OCI-LY1 (cell line): ENCODE results near the gene SECISBP2L.

Source experiments
- H2AFZ ChIP-seq: fragments of 200-600 bp; sonication (generic), shearing (Covaris generic); 2 replicates; pipeline ENCODE4 v1.6.0; 2014; ENCODE audit warnings: antibody characterized with exemption, mild to moderate bottlenecking, low read length
- H3F3A ChIP-seq: fragments of 200-600 bp; sonication (generic), shearing (Covaris generic); 2 replicates; pipeline ENCODE4 v1.6.0; 2014; ENCODE audit warnings: mild to moderate bottlenecking, antibody characterized with exemption, low read length, moderate library complexity; ENCODE audit not compliant: insufficient read depth
- H3K27ac ChIP-seq: fragments of 200-600 bp; sonication (generic); 2 replicates; pipeline ENCODE4 v1.5.1; 2014; ENCODE audit warnings: low read length, mixed run types, mild to moderate bottlenecking, low read depth; ENCODE audit not compliant: poor library complexity, severe bottlenecking
- H3K27me3 ChIP-seq: fragments of 200-600 bp; sonication (generic); 2 replicates; pipeline ENCODE4 v1.6.0; 2014; ENCODE audit warnings: antibody characterized with exemption, mild to moderate bottlenecking, low read length, moderate library complexity; ENCODE audit not compliant: insufficient read depth
- H3K36me3 ChIP-seq: fragments of 200-600 bp; sonication (generic); 2 replicates; pipeline ENCODE4 v1.6.1; 2014; ENCODE audit warnings: mild to moderate bottlenecking, antibody characterized with exemption, low read length, moderate library complexity, mixed read lengths; ENCODE audit not compliant: insufficient read depth
- H3K4me1 ChIP-seq: fragments of 200-600 bp; sonication (generic); 2 replicates; pipeline ENCODE4 v1.5.1; 2014; ENCODE audit warnings: mild to moderate bottlenecking, low read length, moderate library complexity; ENCODE audit not compliant: insufficient read depth, severe bottlenecking
- H3K4me2 ChIP-seq: fragments of 200-600 bp; sonication (generic), shearing (Covaris generic); 2 replicates; pipeline ENCODE4 v1.6.1; 2014; ENCODE audit warnings: low read length
- H3K4me3 ChIP-seq: fragments of 200-600 bp; sonication (generic); 2 replicates; pipeline ENCODE4 v1.5.1; 2014; ENCODE audit warnings: low read length, low read depth, mild to moderate bottlenecking, mixed read lengths; ENCODE audit not compliant: poor library complexity, severe bottlenecking
- H3K79me2 ChIP-seq: fragments of 200-600 bp; shearing (Covaris generic); 2 replicates; pipeline ENCODE4 v1.6.1; 2016; ENCODE audit warnings: mixed run types, low read length, mixed read lengths; ENCODE audit not compliant: insufficient read depth
- H3K9ac ChIP-seq: fragments of 200-600 bp; sonication (generic), shearing (Covaris generic); 2 replicates; pipeline ENCODE4 v1.6.1; 2014; ENCODE audit warnings: mild to moderate bottlenecking, low read length, mixed read lengths
- H3K9me2 ChIP-seq: fragments of 200-600 bp; sonication (generic), shearing (Covaris generic); 2 replicates; pipeline ENCODE4 v1.6.1; 2014; ENCODE audit warnings: low read depth, mild to moderate bottlenecking, low read length, mixed read lengths
- H3K9me3 ChIP-seq: fragments of 200-600 bp; shearing (Covaris generic); 2 replicates; pipeline ENCODE4 v1.6.1; 2014; ENCODE audit warnings: low read length, mixed read lengths
- H4K20me1 ChIP-seq: fragments of 200-600 bp; sonication (generic), shearing (Covaris generic); 2 replicates; pipeline ENCODE4 v1.6.0; 2016; ENCODE audit warnings: mild to moderate bottlenecking, low read length; ENCODE audit not compliant: insufficient read depth
- EZH2 ChIP-seq: fragments of 200-600 bp; sonication (generic), shearing (Covaris generic); IDR thresholded peaks from 2 replicates; pipeline ENCODE4 v1.8.0; 2017; ENCODE audit warnings: borderline replicate concordance, mixed run types, mild to moderate bottlenecking, antibody characterized with exemption, low read length, moderate library complexity, mixed read lengths
- TF ChIP-seq, protein P1 (sequence below): fragments of 200-600 bp; sonication (generic), shearing (Covaris generic); IDR thresholded peaks from 2 replicates; pipeline ENCODE4 v1.5.1; 2017; ENCODE audit warnings: mild to moderate bottlenecking, antibody characterized with exemption, low read length, moderate library complexity, mixed read lengths

SECISBP2L gene

DNA sequence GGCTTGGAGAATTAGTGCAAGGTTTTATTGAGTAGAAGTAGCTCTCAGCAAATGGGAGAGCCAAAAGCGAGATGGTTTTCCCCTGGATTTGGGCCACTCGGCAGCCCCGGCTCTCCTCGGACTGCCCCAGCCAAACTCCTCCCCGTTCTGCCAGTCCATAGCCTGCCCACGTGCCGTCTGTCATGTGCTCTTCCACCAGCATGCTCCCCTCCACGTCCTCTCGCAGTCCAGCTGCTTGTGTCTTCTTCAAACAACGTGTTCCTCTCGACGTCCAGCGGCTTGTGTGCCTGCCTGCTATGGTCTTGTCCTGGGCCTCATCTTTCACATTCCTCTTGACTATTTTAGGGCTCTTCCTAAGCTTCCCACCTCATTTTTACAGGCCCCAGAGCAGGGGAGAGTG lies 16.7 kb upstream of the SECISBP2L start:
- Histone ChIP-seq H3K4me1 (no peaks in the 10 kb centered on the region), H3K79me2 (no peaks in the 10 kb centered on the region), H3K27ac (no peak overlapping the region), H3F3A (no peaks in the 10 kb centered on the region), H3K27me3 (no peaks in the 10 kb centered on the region), H2AFZ (no peak overlapping the region), H3K9ac (no peak overlapping the region), H3K36me3 (no peaks in the 10 kb centered on the region), H3K4me2 (no peak overlapping the region), H4K20me1 (no peaks in the 10 kb centered on the region), H3K9me3 (no peaks in the 10 kb centered on the region), H3K4me3 (no peak overlapping the region), H3K9me2 (no peaks in the 10 kb centered on the region)
- TF ChIP-seq EZH2 = no peak
- TF ChIP-seq, protein P1, sequence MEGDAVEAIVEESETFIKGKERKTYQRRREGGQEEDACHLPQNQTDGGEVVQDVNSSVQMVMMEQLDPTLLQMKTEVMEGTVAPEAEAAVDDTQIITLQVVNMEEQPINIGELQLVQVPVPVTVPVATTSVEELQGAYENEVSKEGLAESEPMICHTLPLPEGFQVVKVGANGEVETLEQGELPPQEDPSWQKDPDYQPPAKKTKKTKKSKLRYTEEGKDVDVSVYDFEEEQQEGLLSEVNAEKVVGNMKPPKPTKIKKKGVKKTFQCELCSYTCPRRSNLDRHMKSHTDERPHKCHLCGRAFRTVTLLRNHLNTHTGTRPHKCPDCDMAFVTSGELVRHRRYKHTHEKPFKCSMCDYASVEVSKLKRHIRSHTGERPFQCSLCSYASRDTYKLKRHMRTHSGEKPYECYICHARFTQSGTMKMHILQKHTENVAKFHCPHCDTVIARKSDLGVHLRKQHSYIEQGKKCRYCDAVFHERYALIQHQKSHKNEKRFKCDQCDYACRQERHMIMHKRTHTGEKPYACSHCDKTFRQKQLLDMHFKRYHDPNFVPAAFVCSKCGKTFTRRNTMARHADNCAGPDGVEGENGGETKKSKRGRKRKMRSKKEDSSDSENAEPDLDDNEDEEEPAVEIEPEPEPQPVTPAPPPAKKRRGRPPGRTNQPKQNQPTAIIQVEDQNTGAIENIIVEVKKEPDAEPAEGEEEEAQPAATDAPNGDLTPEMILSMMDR = no peak

- Histone ChIP-seq H3K4me1 (no peaks in the 10 kb centered on the region), H3K4me2 (no peak overlapping the region), H3F3A (no peaks in the 10 kb centered on the region), H3K9me2 (no peaks in the 10 kb centered on the region), H3K27me3 (no peaks in the 10 kb centered on the region), H3K4me3 (no peak overlapping the region), H3K36me3 (no peaks in the 10 kb centered on the region), H2AFZ (no peak overlapping the region), H3K27ac (no peak overlapping the region), H3K9ac (no peak overlapping the region), H3K79me2 (no peaks in the 10 kb centered on the region), H4K20me1 (no peaks in the 10 kb centered on the region), H3K9me3 (no peaks in the 10 kb centered on the region)
- TF ChIP-seq, protein P1 = no peak
These were observed 14.7 kb upstream of the SECISBP2L start for GRCh38 chr15:49060710-49061495.

- Histone ChIP-seq H2AFZ (no peak overlapping the region), H3K79me2 (no peaks in the 10 kb centered on the region), H3K9ac (no peak overlapping the region), H3K27ac (no peak overlapping the region), H3K9me2 (no peaks in the 10 kb centered on the region), H3K27me3 (no peaks in the 10 kb centered on the region), H3K4me1 (no peaks in the 10 kb centered on the region), H4K20me1 (no peaks in the 10 kb centered on the region), H3K4me3 (no peak overlapping the region), H3K36me3 (no peaks in the 10 kb centered on the region), H3F3A (no peaks in the 10 kb centered on the region), H3K4me2 (no peak overlapping the region), H3K9me3 (no peaks in the 10 kb centered on the region)
- TF ChIP-seq, protein P1 = no peak
- no peak for TF ChIP-seq EZH2
These were observed 13.2 kb upstream of the SECISBP2L start for GRCh38 chr15:49059491-49059890.
